H1 (cell line): Measurements from ENCODE around the gene NAV2.

Experiments
- CEBPB ChIP-seq: IDR thresholded peaks from 2 replicates; pipeline ENCODE4 v1.6.1; 2012; ENCODE audit warnings: low read depth, low read length
- POLR2AphosphoS5 ChIP-seq: IDR thresholded peaks from 2 replicates; pipeline ENCODE4 v1.6.1; 2011; ENCODE audit warnings: low read depth, low read length
- RFX5 ChIP-seq: IDR thresholded peaks from 2 replicates; pipeline ENCODE4 v1.6.1; 2011; ENCODE audit warnings: low read depth, low read length, improper control_type of control experiment, borderline replicate concordance
- YY1 ChIP-seq: IDR thresholded peaks from 2 replicates; pipeline ENCODE4 v1.6.1; 2011; ENCODE audit warnings: low read depth, mild to moderate bottlenecking, low read length

GRCh38 chr11:19936461-19936860 is 223.8 kb downstream of the NAV2 start:
- no peak for TF ChIP-seq RFX5
- no peak for TF ChIP-seq POLR2AphosphoS5
- no peak for TF ChIP-seq YY1
- no peak for TF ChIP-seq CEBPB
